NCI-H2107 treated with DMSO at 0.1 percent for 48 hours (cell line): ENCODE results near the gene SVOPL.
A peak's percentile ranks its signal among the peaks of the same experiment; 100 is the strongest.
"Not testable (repeated sequence)": the region's sequence is repeated elsewhere in the genome, so short reads cannot be mapped to it uniquely, and the experiment has no call there.

Source experiments
- DNase-seq: peaks from one replicate; lab custom pipeline; 2025; ENCODE audit not compliant: unreplicated experiment; lab: John Stamatoyannopoulos, UW

SVOPL gene

DNA sequence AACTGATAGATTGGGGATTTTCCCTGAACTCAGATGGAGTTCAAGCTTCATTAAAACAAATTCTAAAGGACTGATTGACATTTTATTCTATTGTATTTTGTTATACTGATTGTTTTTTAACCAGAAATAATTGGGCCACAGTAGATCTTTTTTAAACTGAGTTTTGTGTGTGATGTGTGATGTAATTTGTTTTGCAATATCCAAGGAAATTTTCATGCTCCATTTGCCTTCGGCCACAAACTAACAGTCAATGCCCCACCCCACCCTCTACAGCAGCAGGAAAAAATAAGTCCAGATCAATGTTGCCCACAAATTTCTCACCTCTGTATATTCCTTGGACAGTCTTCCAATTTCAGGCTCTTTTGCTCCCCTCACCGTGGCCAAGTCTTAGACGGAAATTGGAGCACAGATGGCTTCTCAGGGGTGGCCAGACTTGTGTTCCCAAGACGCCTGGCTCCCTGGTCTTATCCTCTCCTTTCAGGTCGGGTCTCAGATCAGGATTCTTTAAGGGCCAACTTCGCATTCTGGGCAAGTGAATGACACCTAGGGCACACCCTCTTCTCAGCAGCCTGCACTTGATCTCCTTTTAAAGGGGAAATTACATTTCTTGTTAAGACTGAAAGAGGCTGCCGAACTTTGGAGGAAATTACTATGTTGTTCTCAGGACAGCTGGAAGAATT, at the start of gene SVOPL:
TSS of gene SVOPL (minus strand) at position 506 of the 680 bp plus-strand sequence. CDS start 22,317 bp downstream, outside the sequence.
- no peak for DNase-seq

DNA sequence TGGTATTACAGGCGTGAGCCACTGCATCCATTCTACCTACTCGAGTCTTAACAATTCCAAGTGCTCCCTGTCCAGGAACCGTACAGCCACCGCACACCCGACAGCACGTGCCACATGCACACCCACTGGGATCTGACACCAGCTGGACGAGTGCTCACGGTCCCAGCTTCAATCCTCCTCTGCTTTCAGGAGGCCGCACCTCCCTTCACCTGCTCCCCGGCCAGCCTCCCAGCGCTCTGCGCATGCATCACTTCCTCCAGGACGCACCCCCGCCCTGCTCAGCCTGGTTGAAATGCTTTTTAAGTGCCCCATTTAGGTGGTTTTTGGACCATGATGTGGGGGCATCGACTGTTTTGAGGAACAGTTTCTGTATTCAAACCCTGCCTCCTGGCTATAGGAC, 49.3 kb upstream of the SVOPL start:
- DNase-seq: no peak

GRCh38 chr7:138749960-138750359, 48.8 kb upstream of the SVOPL start:
- no peak for DNase-seq

- DNase-seq: no peak
These were observed 47.5 kb upstream of the SVOPL start for GRCh38 chr7:138748666-138749065.

GRCh38 chr7:138746073-138746472, 44.9 kb upstream of the SVOPL start:
- no peak for DNase-seq

DNA sequence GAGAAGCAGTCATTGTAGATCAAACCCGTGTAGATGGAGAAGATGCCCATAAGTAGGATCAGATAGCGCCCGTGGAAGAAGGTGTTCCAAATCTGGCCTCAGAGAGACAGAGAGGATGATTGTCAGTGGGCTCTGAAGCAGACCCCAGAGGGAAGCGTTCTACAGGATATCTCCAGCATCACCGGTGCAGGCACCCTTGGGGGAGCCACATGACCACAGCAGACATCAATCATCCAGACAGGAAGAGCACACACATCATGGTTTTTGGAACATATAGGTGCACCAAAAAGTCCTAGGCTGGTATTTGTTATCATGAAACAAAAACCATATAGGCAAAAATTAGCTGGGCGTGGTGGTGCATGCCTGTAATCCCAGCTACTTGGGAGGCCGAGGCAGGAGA, 44.0 kb upstream of the SVOPL start:
- DNase-seq: no peak

DNA sequence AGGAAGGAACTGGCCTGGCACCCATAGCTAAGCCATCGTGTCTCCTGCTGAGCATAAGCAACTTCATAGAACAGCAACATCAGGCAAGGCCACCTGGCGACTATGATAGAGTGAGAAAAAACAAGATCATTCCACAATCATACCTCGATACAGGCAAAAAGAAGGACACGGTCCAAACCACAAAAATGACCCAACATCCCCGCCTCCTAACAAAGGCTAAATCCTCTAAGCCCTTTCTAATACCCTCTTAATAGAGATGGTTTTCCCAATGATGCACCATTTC, 40.2 kb upstream of the SVOPL start:
- DNase-seq: no peak

DNA sequence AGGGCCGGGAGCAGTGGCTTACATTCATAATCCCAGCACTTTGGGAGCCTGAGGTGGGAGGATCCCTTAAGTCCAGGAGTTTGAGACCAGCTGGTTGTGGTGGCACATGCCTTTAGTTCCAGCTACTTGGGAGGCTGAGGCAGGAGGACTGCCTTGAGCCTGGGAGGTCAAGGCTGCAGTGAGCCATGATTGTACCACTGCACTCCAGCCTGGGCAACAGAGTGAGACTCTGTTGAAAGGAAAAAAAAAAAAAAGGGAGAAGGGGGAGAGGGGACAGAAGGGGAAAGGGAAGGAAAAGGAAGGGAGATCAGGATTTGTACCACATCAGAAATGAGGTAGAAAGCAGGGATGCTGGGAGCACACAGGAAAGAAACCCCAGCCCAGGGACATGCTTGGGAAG, 38.7 kb upstream of the SVOPL start:
- DNase-seq: no peak

DNA sequence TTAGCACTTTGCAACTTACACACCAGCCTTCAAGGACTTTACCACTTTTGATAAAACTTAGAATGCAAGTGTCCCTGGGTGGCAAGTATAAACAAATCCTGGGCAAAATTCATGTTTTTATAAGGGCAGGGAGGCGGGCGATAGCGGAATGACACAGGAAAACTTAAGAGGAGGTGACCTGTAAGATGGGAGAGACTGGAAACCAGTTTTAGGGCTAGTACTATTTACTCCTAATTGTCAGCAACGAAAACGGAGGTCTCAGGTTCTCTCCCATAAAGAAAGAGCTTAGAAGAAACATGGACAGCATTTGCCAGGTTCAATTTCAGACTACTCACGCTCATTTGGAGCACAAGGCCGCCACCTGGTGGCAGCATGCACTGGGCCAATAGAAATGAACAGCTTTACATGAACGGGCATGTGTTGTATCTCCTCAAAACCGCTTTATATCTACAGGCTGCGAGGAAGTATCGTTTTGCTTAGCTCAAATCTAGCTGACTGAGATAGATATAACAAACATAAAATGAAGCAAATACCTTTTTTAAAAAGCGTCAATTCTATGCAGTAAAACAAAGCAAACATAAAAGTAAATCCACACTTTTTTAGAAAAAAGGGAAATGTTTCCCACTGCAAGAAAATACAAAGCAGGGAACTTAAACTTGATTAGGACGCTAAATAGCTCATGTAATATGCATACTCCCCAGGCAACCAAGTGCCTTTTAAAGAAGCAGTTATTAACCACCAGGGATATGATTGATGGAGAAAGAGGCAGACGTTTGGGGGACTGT, 37.6 kb upstream of the SVOPL start:
- peak; percentile 95 for DNase-seq

GRCh38 chr7:138738114-138738513, 37.0 kb upstream of the SVOPL start:
- DNase-seq: no peak

DNA sequence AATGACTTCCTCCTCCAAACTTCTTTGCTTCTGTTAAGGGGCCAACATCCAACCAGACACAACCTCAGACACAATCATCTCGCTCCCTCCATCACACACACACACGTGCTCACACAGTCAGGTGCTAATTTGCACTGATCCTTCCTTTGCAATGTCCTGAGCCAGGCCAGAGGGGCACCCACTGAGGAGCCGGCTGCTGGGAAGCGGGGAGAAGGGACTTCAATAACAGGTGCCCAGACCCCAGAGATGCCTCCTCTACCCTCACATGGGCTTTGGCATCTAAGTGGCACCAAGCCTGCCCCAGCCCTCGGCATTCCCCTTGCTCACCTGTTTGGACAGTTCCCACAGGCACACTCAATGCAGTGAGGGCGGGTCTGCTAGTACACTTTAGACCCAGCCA, 34.2 kb upstream of the SVOPL start:
- DNase-seq: no peak

DNA sequence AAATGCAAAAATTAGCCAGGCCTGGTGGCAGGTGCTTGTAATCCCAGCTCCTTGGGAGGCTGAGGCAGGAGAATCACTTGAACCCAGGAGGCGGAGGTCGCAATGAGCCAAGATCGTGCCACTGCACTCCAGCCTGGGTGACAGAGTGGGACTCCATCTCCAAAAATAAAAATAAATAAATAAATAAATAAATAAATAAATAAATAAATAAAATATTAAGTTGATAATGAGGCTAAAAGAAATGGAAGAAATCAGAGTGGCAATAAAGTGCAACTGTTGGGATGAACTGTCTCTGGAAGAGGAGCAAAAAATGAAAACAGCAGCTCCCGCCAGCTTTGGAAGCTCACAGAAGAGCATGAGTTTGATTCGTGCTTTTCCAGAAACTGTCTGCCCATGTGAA, 30.6 kb upstream of the SVOPL start:
- DNase-seq: not testable (repeated sequence)

GRCh38 chr7:138729444-138729843, 28.3 kb upstream of the SVOPL start:
- DNase-seq: no peak

DNA sequence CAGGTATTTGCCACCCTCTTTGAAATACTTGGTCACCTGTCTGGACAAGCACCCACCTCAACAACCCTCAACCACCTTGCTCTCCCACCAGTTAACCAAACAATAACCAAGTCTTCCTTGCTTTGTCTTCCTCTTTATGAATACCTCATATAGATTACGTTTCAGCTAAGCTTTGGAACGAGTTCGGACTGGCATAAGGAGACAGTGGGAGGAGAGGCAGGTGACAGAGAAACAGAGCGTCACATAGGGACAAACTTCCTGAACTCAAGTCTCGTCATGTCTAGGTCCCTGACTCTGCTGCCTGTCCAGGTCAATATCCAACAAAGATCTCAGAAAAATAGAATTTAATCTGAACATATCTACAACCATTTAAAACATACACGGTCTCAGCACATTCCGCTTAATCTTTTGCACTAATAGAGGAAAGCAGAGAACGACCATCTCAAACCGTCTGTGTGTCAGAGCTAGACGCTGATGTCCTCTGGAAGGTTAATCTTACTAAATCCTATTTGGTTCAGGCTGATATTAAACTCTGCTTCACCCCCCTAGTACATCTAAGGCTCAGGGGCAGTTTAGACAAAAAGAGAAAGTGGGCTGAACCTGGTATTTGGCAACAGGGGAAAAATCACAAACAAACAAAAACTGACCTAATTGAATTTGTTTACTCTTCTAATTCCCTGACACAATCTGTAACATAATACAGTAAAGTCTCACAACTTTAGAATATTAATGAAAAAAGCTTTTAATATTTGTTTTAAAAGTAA, 26.4 kb upstream of the SVOPL start:
- peak; percentile 27 for DNase-seq

GRCh38 chr7:138726288-138726687, 25.1 kb upstream of the SVOPL start:
- no peak for DNase-seq

- no peak for DNase-seq
These were observed 19.1 kb upstream of the SVOPL start for GRCh38 chr7:138720286-138720685.

DNA sequence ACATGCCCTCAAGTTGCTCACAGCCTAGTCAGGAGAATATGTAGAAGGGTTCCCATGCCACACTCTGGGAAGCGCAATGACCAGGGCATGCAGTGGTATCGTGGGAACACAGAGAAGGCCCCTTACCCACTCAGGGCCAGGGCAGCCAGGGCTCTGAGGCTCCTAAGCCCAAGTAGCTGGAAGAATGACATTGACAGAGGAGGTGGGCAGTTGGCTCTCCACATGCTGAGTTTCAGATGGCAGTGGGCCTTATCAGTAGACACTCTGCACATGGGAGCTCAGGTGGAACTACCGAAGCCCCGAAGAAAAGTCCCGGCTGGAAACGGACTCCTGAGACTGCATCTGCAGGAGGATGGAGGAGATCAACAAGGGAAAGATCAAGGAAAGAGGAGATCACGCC, 15.7 kb upstream of the SVOPL start:
- DNase-seq: no peak

GRCh38 chr7:138713191-138713590, 12.0 kb upstream of the SVOPL start:
- no peak for DNase-seq

- DNase-seq: no peak
These were observed 11.5 kb upstream of the SVOPL start for GRCh38 chr7:138712652-138713051.

GRCh38 chr7:138710536-138711385, 9.6 kb upstream of the SVOPL start:
- DNase-seq: no peak

- peak; percentile 11 for DNase-seq
These were observed 4.0 kb upstream of the SVOPL start for GRCh38 chr7:138705167-138705566.
